GM19193 (cell line): ENCODE results near the gene BCAS3.

Experiments
- POLR2A ChIP-seq: IDR thresholded peaks from 4 replicates; pipeline ENCODE4 v1.6.1; 2011; ENCODE audit not compliant: insufficient read depth, insufficient read length; ENCODE audit errors: extremely low read depth

The BCAS3 gene

GRCh38 chr17:60960398-60961065, 282.9 kb downstream of the BCAS3 start:
- no peak for TF ChIP-seq POLR2A

- no peak for TF ChIP-seq POLR2A
These were observed 286.5 kb downstream of the BCAS3 start for GRCh38 chr17:60964160-60964559.

- TF ChIP-seq POLR2A, result no peak
These were observed 290.6 kb downstream of the BCAS3 start for GRCh38 chr17:60968266-60968665.

GRCh38 chr17:60969500-60970037, 291.9 kb downstream of the BCAS3 start:
- TF ChIP-seq POLR2A, result no peak

GRCh38 chr17:60970741-60971140, 293.1 kb downstream of the BCAS3 start:
- no peak for TF ChIP-seq POLR2A

GRCh38 chr17:60971515-60972369, 294.1 kb downstream of the BCAS3 start:
- no peak for TF ChIP-seq POLR2A

GRCh38 chr17:60989379-60989778, 311.7 kb downstream of the BCAS3 start:
- TF ChIP-seq POLR2A, result no peak

- no peak for TF ChIP-seq POLR2A
These were observed 312.2 kb downstream of the BCAS3 start for GRCh38 chr17:60989846-60990245.

- TF ChIP-seq POLR2A, result no peak
These were observed 315.8 kb downstream of the BCAS3 start for GRCh38 chr17:60993497-60993896.

GRCh38 chr17:60995680-60996079, 318.0 kb downstream of the BCAS3 start:
- no peak for TF ChIP-seq POLR2A

- TF ChIP-seq POLR2A, result no peak
These were observed 323.3 kb downstream of the BCAS3 start for GRCh38 chr17:61000911-61001310.

GRCh38 chr17:61002316-61002736, 324.7 kb downstream of the BCAS3 start:
- TF ChIP-seq POLR2A, result no peak

- TF ChIP-seq POLR2A, result no peak
These were observed 327.7 kb downstream of the BCAS3 start for GRCh38 chr17:61005358-61005757.

- TF ChIP-seq POLR2A, result no peak
These were observed 330.3 kb downstream of the BCAS3 start for GRCh38 chr17:61007980-61008379.

GRCh38 chr17:61009663-61010062, 332.0 kb downstream of the BCAS3 start:
- TF ChIP-seq POLR2A, result no peak
